Lower leg skin (tissue), 4 donors: ENCODE data around the gene AVPR2. TPM values are rescaled to one million over a fixed set of nuclear protein-coding genes. Genes with fewer than 3 reads are reported as not detected.

ENCODE experiments used
- DNase-seq, 2 donors: peaks; one replicate each; pipeline ENCODE4 v3.0.0-alpha.2; 2019; ENCODE audit warnings: low spot score in 2 of 2
- H3K4me3 ChIP-seq: fragments of 200-600 bp; sonication (generic); 2 replicates; pipeline ENCODE4 v1.5.1; 2017; ENCODE audit warnings: mild to moderate bottlenecking, low read depth; ENCODE audit not compliant: poor library complexity, severe bottlenecking
- CTCF ChIP-seq, 3 donors: fragments of 450-650 bp; IDR thresholded peaks; one replicate each; pipeline ENCODE4 v1.5.1; 2016; ENCODE audit warnings: antibody characterized with exemption in 3 of 3, mild to moderate bottlenecking in 3 of 3, moderate library complexity in 2 of 3
- POLR2A ChIP-seq, 2 donors: fragments of 450-650 bp; IDR thresholded peaks; one replicate each; pipeline ENCODE4 v1.6.1; 2016 to 2017; ENCODE audit warnings: antibody characterized with exemption in 2 of 2, mild to moderate bottlenecking in 1 of 2, moderate library complexity in 1 of 2
- WGBS, 2 donors: methylation state at CpG; one replicate each; pipeline ENCODE4 v1.1.5; 2018; 5-methylcytosine and 5-hydroxymethylcytosine counted together
- intact Hi-C: fragments of 100-400 bp; cut with DNase I; formaldehyde crosslinking; loops from one replicate; pipeline ENCODE4 v1.15.0; 2023; ENCODE audit warnings: low total_unique reads
- total RNA-seq, 4 donors: library from RNA; depleted of rRNA; stranded (reverse); fragments of >200 nt; gene quantifications; one replicate each; pipeline ENCODE4 v1.1.0, GENCODE V29; 2016

Gene AVPR2
- total RNA-seq, 4 donors from 2014 or later = 0.53 to 2.6 (median 0.98) TPM

GRCh38 chrX:153881281-153881680, 23.2 kb upstream of the AVPR2 start:
- intact Hi-C loops = no loop called here
- TF ChIP-seq POLR2A (IDR thresholded peaks at IDR 0.05) (no peak), CTCF (IDR thresholded peaks at IDR 0.05) (no peak)
- H3K4me3 ChIP-seq = no peak overlapping the region
- 58 to 68% methylated on average over 6 of the region's 7 CpGs for WGBS, 2 donors
- no peak for DNase-seq

GRCh38 chrX:153882086-153882498, 22.4 kb upstream of the AVPR2 start:
- WGBS, 2 donors = 18 to 37% methylated on average over 4 to 8 of the region's 8 CpGs
- DNase-seq = no peak
- H3K4me3 ChIP-seq = no peak overlapping the region
- intact Hi-C loops = no loop called here
- TF ChIP-seq POLR2A (IDR thresholded peaks at IDR 0.05) (no peak), CTCF (IDR thresholded peaks at IDR 0.05) (no peak)

- 57 to 73% methylated on average over 6 to 7 of the region's 7 CpGs for WGBS, 2 donors
- intact Hi-C loops = no loop called here
Measured at GRCh38 chrX:153882557-153882956, 21.9 kb upstream of the AVPR2 start.

GRCh38 chrX:153883163-153883843, 21.2 kb upstream of the AVPR2 start:
- 33 to 58% methylated on average over 9 to 12 of the region's 13 CpGs for WGBS, 2 donors
- DNase-seq = no peak
- H3K4me3 ChIP-seq = no peak overlapping the region
- intact Hi-C loops = no loop called here
- TF ChIP-seq CTCF (IDR thresholded peaks at IDR 0.05) (no peak), POLR2A (IDR thresholded peaks at IDR 0.05) (no peak)

More at GRCh38 chrX:153882557-153882956, 21.9 kb upstream of the AVPR2 start:
- TF ChIP-seq CTCF (IDR thresholded peaks at IDR 0.05) (no peak), POLR2A (IDR thresholded peaks at IDR 0.05) (no peak)
- H3K4me3 ChIP-seq = no peak overlapping the region
- no peak for DNase-seq

- intact Hi-C loops = no loop called here
- WGBS, 2 donors = 39 to 53% methylated on average over 9 to 13 of the region's 13 CpGs
- H3K4me3 ChIP-seq = no peak overlapping the region
- no peak for DNase-seq
- TF ChIP-seq POLR2A (IDR thresholded peaks at IDR 0.05) = no peak
- TF ChIP-seq CTCF (IDR thresholded peaks at IDR 0.05) = no peak
Measured at GRCh38 chrX:153884136-153884535, 20.3 kb upstream of the AVPR2 start.

- WGBS, 2 donors = 19 to 51% methylated on average over 5 to 6 of the region's 6 CpGs
- H3K4me3 ChIP-seq = no peak overlapping the region
- DNase-seq = no peak
- TF ChIP-seq CTCF (IDR thresholded peaks at IDR 0.05) = no peak
- TF ChIP-seq POLR2A (IDR thresholded peaks at IDR 0.05) = no peak
- intact Hi-C loops = no loop called here
Measured at GRCh38 chrX:153884590-153884989, 19.9 kb upstream of the AVPR2 start.
